Occipital lobe (tissue), 2 donors: Measurements from ENCODE around the gene RPS6KC1. TPM values are rescaled to one million over a fixed set of nuclear protein-coding genes. Genes with fewer than 3 reads are reported as not detected.
"Not testable (repeated sequence)": the region's sequence is repeated elsewhere in the genome, so short reads cannot be mapped to it uniquely, and the experiment has no call there.

Experiments
- DNase-seq: peaks from one replicate; lab custom pipeline; 2025; lab: John Stamatoyannopoulos, UW
- total RNA-seq: library from RNA; depleted of rRNA; stranded (reverse); fragments of >200 nt; gene quantifications from one replicate; pipeline ENCODE4 v1.2.3, GENCODE V29; 2014

The RPS6KC1 gene
- total RNA-seq, 1 donor from 2014 or later: 85.6 TPM

DNA sequence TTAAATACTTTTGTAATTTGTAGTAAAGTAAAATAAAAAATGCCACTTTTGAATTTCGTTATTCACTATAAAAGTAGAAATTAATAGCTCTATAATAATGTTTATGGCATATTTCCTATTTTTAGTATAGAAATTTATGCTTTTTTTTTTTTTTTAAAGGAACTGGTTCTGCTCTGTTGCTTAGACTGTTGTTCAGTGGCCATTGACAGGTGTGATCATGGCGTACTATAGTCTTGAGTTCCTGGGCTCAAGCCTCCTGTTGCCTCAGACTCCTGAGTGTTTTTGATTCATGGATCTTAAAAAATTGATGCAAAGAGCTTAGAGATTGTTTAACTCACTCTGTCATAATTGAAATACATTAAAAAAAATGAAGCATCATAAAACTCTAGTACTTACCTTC is 53.6 kb downstream of the RPS6KC1 start:
- no peak for DNase-seq

DNA sequence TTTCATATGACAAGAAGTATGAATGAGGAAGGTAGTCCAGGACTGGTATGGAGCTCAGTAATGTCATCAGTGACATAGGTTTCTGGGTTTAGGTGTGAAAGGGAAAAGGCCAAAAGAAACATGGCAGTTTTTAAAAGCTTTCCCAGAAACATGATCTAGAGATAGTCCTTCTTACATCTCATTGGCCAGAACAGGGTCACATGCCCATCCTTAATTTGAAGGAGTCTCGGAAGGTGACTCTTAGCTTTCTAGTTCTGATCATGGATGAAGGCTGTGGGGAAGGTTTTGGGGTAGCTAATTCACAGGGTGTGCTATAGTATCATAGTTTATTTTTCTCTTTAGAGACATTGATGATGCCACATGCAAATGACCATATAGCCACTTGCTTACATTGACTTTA is 55.3 kb downstream of the RPS6KC1 start:
- DNase-seq: no peak

DNA sequence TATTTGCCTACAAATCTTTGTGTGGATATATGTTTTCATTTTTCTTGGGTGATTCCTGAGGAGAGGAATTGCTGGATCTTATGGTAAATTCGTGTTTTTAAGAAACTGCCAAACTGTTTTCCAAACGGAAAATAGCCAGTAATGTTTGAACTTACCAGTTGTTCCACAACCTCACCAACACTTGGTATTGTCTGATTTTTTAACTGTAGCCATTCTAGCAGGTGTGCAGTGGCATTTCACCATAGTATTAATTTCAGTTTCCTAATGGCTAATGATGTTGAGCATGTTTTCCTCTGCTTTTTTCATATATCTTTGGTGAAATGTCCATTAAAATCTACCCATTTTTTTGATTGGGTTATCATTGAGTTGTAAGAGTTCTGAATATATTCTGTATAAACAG is 56.6 kb downstream of the RPS6KC1 start:
- no peak for DNase-seq

DNA sequence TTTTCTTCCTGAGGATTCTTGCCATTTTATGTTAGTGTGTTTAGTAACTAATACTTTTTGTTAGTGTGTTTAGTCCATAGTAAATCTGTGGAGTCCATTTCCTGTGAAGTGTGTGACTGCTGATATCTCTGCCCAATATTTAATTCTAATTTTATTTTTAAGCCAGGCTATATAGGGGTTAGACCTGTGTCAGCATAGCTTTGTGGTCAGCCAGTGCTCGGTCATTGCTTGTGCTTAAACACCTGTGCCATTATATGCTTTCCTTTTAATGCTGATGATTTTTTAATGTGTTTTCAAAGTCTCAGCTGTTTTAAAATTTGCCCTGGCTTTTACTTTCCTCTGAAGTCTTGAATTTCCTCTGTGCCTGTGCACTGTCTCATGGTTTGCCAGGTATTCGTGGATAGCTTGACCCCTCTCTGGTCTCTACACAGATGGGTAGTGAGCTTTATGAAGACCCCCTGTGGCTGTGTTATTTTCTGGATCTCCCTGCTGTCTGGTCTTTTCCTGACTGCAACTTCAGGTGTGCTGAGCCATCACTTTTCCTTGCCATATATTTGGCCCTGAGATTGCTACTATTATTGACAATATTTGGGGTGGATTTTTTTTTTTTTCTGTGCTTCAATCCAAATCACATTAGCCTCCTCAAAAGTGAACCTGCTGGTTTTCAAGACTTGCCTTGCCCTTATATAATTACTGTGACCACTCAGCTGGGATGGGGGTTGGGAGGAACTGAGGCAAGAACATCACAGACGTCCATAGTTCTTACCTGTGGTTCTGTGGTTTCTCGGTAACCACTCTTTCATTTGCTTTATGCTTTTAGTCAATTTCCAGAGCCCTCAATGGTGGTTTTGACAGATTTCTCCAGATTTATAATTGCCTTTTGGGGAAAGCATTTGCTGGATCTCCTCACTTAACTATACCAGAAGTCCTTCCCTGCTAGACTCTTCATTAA is 59.6 kb downstream of the RPS6KC1 start:
- no peak for DNase-seq

DNA sequence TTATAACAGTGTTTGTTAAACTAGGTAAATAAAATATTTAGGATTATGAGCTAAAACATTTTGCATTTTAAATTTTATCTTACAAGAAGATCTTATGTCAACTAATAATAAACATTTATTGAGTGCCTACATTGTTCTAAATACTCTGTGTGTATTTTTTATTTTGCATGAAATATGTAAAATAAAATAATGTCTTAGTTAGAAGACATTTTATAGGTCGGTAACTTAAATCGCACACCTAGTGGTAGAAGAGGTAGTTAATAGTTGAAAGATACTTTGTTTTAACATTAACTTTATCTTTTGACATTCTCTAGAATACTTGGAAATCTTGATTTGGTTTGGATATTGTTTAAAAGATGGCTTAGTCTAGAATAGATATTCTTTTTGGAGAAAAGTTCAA is 60.5 kb downstream of the RPS6KC1 start:
- no peak for DNase-seq

DNA sequence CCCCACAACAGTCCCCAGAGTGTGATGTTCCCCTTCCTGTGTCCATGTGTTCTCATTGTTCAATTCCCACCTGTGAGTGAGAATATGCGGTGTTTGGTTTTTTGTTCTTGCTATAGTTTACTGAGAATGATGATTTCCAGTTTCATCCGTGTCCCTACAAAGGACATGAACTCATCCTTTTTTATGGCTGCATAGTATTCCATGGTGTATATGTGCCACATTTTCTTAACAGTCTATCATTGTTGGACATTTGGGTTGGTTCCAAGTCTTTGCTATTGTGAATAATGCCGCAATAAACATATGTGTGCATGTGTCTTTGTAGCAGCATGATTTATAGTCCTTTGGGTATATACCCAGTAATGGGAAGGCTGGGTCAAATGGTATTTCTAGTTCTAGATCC is 61.7 kb downstream of the RPS6KC1 start:
- DNase-seq: not testable (repeated sequence)

DNA sequence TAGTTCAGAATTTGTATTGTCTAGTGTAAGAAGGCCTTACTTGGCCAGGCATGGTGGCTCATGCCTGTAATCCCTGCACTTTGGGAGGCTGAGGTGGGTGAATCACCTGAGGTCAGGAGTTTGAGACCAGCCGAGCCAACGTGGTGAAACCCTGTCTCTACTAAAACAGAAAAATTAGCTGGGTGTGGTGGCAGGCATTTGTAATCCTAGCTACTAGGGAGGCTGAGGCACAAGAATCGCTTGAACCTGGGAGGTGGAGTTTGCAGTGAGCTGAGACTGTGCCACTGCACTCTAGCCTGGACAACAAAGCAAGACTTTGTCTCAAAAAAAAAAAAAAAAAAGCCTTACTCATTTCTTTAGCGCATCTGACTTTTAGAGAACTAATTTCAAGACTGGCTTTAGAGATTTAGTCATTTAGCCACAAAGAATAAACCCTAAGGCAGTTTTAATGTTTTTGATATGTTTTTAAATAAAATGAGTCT is 66.7 kb downstream of the RPS6KC1 start:
- not testable (repeated sequence) for DNase-seq

DNA sequence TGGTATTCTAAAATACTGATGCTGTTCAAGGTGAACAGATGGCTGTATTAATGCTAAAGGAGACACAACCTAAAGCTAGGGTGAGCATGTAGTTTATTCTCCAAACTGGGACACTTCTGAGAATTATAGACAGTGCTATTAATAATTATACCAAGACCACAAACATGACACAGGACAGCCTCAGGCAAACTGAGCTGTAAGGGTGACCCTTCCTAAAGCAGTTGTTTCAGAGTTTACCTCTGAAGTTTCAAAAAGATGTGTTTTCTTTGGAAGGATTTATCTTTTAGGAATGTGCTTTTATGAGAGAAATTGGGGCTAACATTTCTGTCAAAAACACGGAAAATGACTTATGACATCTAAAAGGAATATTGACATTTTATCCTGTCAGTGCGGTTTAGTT is 68.8 kb downstream of the RPS6KC1 start:
- DNase-seq: no peak

DNA sequence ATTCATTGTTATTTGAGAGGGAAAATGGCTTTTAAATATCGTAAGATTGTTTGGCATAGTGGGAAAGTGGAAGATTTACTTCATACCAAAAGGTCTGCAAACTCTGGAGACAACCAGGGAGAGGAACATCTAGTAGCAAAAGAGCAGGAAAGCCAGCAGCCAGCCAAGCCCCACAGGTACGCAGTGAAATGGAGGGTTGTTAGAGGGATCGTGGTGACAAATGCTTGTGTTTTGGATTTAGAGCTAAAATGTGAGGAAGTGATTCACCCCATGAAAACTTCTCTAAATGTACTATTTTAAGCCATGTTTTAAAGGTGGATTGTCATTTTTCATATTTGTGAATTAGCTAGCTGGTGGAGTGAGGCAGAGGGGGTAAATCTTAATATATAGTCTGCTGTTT is 69.3 kb downstream of the RPS6KC1 start:
- DNase-seq: peak; percentile 1

DNA sequence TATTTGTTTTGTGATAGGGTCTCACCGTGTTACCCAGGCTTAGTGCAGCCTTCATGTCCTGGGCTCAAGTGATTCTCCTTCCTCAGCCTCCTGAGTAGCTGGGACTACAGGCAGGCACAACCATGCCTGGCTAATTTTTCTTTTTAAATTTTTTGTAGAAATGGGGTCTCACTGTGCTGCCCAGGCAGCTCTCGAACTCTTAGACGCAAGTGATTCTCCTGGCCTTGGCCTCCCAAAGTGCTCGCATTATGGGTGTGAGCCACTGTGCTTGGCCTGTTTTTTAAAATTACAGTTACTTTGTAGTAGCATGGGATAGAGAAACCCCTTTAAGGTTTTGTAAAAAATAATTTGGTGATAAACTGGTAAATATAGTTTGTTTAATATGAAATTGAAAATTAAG is 69.9 kb downstream of the RPS6KC1 start:
- DNase-seq: no peak

DNA sequence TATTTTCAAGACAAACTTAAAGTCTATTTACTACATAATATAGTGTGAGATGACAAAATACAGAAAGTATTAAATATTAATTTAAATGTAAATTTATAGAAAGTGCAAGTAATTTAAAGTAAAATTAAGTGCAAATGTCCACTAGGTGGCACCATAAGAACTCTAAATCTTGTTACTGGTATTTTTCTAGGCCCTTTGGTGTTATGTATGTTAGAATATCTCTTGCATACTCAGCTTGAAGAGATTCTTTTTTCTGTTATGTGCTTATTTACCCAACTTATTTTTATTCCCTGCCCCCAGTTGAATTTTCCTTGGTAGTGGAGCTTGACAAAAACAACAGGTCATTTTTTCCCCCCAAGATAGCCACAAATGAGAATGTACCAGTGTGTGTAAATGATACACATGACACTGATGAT is 71.5 kb downstream of the RPS6KC1 start:
- DNase-seq: no peak

DNA sequence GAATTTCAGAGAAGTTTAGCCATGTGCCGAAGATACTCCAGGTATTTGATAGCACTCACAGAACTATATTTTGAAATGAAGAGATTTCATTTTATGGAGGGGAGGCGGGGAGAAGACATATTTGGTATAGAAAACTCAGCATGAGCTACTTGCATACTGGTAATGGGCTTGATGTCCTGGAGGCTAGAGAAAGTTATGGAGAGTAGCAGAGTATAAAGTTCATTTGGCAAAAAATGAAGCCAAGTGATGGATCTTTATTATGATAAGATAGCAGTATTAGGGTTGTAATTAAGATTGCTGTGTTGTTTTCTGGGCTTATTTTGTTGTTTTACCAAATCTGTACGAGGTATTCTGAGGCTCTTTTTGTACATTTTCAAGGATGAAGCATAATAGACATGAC is 72.0 kb downstream of the RPS6KC1 start:
- no peak for DNase-seq

DNA sequence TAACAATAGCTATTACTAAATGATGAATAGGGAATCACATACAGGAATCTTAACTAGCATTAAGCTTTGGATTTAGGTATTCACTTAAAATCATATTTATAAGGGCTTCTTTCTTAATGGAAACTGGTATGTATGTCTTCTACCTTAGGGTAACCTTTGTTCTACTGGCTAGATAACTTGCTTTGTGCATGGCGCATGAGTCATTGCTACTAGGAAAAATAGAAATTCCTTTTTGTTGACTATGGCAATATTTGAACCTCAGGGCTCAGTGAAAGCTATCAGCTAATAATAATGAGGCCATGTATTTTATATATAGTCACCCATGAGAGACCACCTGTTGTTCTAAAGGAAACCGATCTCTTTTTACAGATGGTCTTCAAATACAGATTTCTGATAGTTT is 72.5 kb downstream of the RPS6KC1 start:
- no peak for DNase-seq

DNA sequence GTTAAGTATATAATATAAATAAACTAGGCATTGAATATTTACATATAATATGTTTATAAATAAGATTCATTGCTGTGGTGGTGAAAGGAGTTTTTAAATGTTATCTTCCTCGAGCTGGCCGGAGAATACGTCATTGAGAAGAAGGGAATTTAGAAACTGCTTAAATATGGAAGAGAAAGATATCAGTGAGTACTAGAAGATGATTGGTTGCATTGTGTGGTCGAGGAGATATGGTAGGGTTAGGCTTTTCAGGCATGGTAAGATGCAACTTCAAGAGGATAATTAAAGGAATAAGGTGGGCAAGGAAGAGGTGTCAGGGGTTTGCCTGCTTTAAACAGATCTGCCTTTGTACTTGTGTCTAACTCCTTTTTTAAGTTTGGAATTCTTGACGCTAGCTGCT is 73.5 kb downstream of the RPS6KC1 start:
- DNase-seq: no peak

DNA sequence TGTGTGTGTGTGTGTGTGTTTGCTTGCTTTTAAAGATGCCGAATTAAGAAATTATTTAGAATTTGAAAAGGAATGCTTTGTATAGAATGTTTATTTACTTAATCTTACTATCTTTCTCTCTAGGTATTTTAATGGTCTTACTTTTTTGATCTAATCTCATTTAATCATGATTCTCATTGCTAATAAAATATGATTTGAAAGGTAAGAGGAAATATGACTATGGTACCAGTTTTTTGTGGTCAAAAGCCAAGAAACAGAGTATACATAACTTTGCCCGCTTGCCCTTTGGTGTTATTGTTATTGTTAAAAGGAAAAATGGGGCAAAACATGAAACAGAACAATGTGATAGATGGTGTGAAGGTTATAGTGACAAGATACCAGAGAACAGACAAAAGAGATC is 74.6 kb downstream of the RPS6KC1 start:
- no peak for DNase-seq

DNA sequence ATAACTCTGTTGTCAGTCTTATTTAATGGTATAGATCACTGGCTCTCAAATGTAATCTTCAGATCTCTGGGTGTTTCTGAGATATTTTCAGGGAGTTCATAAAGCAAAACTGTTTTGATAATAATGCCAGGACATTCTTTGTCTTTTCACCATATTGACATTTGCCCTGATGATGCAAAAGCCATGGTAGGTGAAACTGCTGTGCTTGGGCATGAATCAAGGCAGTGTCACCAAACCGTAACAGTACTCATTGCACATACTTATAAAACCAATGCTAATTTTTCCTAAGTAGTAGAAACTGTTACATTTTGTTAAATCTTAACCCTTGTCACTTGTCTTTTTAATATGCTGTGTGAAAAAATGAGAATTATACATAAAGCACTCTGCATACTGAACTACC is 76.0 kb downstream of the RPS6KC1 start:
- no peak for DNase-seq

DNA sequence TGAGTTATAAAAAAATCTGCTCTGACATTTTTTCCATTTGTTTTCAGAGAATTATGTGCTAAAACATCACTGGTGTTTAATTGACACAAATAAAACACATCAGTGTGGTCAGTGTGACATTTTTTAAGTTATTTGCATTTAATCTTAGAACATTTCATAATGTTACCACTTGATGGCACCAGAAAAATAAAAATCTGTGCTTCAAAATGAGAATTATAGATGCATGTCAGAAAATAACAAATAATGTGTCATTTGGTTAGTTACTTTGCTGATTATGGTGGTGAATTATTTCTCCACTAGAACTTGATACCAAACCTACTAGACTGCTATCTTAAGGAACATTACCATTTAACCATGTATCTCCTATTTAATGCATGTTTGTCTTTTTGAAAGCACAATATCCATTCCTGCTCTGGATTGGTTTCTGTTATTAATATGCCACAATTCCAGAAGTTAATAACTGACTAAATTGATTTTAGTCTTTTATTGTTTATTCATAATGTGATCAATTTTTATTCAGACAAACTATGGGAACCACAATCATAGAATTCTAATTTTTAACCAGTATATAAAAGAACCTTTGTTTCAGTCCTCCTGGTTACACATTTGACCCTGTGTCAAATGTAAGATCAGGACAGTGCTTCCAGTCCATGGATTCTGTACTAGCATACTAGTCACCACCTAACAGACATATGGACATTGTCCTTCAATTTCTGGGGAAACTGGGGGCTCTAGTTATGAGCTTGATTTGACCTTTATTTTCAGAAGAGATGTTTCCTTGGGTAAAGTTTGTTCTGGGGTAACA is 81.0 kb downstream of the RPS6KC1 start:
- no peak for DNase-seq

DNA sequence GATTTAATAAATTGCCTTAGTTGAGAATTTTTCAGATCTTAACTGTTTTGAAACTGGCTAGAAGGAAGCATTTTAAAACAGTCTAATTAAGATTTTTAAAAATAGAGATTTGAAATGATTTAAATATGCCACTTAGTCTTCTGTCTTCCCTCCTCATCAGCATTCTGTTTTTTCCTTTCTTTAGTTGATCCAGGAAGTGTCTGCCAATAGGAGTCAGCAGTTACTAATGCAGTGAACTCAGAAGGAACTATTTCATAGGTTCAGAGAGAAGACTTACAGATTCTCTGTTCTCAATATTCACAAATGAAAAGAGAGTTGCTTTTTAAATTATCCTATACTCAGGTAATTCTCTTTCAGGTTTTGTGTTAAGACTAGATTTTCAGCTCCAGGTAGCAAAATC is 84.5 kb downstream of the RPS6KC1 start:
- no peak for DNase-seq

DNA sequence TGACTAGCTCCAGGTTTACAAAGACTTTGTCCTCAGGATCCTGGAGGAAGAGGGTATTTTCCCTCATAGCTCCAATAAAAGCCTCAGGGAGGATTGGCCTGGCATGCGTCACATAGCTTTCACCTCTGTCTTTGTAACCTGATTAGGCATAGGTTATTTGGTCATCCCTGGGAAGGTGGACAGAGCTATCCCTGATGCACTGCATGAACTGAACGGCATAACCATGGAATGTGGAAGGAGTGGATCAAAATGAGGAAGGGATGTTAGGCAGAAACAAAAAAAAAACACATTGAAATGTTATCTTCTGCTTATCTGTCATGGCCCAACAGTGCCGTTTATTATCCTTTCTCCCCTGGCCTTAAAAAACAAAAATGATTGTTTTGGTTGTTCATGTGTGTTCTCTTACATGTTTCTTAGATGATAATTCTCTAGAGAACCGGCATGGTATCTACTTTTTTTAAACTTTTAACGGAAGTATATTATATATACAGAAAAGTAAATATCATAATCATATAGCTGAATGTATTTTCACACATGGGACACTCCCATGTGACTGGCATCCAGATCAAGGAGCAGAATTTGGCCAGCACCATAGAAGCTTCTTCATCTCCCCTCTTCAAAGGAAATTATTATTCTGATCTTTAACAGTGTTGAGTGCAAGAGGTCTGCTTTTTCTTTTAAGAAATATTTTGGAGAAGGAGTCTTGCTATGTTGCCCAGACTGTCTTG is 85.3 kb downstream of the RPS6KC1 start:
- no peak for DNase-seq

DNA sequence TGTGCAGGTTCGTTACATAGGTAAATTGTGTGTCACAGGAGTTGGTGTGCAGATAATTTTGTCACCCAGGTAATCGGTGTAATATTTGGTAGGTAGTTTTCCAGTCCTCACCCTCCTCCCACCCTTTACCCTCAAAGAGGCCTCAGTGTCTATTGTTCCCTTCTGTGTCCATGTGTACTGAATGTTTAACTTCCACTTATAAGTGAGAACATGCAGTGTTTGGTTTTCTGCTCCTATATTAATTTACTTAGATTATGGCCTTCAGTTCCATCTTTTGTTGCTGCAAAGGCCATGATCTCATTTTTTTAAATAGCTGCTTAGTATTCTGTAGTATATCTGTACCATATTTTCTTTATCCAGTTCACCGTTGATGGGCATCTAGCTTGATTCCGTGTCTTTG is 87.3 kb downstream of the RPS6KC1 start:
- no peak for DNase-seq

DNA sequence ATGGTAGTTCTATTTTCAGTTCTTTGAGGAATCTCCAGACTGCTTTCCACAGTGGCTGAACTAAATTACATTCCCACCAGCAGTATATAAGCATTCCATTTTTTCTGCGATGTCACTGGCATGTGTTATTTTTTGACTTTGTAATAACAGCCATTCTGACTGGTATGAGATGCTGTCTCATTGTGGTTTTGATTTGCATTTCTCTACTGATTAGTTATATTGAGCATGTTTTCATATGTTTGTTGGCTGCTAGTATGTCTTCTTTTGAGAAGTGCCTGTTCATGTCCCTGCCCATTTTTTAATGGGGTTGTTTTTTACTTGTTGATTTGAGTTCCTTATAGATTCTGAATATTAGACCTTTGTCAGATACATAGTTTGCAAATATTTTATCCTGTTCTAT is 87.9 kb downstream of the RPS6KC1 start:
- no peak for DNase-seq

DNA sequence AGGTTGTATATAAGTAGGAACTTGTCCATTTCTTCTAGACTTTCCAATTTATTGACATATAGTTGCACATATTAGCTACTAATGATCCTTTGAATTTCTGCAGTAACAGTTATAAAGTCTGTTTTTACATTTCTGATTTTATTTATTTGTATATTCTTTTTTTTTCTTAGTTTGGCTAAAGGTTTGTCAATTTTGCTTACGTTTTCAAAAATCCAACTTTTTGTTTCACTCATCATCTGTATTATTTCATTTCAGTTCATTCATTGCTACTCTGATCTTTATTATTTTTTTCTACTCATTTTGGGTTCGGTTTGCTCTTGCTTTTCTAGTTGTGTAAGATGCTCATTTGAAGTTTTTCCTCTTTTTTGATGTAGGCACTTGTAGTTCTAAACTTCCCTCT is 97.9 kb downstream of the RPS6KC1 start:
- no peak for DNase-seq
